ENCODE measurements around the gene RTP4. TPM values are rescaled to one million over a fixed set of nuclear protein-coding genes. Genes with fewer than 3 reads are reported as not detected.
"Not testable (repeated sequence)": the region's sequence is repeated elsewhere in the genome, so short reads cannot be mapped to it uniquely, and the experiment has no call there.

RTP4 gene
- polyA plus RNA-seq, 2 of the 4 experiments (the other 2 are of a cell fraction), result not detected

DNA sequence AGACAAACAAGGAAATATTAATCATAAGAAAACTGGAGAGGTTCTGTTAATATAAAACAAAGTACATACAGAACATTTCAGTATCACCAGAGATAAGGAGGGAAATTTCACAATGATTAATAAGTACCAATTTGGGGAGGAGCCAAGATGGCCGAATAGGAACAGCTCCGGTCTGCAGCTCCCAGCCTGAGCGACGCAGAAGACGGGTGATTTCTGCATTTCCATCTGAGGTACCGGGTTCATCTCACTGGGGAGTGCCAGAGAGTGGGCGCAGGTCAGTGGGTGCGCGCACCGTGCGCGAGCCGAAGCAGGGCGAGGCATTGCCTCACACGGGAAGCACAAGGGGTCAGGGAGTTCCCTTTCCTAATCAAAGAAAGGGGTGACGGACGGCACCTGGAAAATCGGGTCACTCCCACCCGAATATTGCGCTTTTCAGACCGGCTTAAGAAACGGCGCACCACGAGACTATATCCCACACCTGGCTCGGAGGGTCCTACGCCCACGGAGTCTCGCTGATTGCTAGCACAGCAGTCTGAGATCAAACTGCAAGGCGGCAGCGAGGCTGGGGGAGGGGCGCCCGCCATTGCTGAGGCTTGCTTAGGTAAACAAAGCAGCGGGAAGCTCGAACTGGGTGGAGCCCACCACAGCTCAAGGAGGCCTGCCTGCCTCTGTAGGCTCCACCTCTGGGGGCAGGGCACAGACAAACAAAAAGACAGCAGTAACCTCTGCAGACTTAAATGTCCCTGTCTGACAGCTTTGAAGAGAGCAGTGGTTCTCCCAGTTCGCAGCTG, 44.0 kb downstream of the RTP4 start:
- ATAC-seq, result peak in 1 of 2 experiments; percentile 42; a peak in 1 of 6 replicates
- FAIRE-seq, result not testable (repeated sequence)

More for the DNA sequence above, 44.0 kb downstream of the RTP4 start:
- WGBS (ENCODE audit: missing lambda C conversion rate), result 4% methylated on average over 5 of the region's 35 CpGs
- peak overlapping the region; percentile 25 to 57; a peak in 1 of 6 replicates for H3K27ac ChIP-seq
- 0 out of 4 replicates have a peak, but pooled peaks of 1 of the 2 experiments have one; percentile 5 for TF ChIP-seq CEBPB (IDR thresholded peaks at IDR 0.05)
- H3K4me2 ChIP-seq, result peak overlapping the region; percentile 55
- CTCF ChIA-PET, POLR2A ChIA-PET, H3K9me3 ChIP-seq, H3K4me1 ChIP-seq: not testable (repeated sequence)
- H3K4me3 ChIP-seq, result peak overlapping the region; percentile 43
- DNase-seq (ENCODE audit: low read depth in 1 of 2, low spot score in 1 of 2), result peak; percentile 4 to 36

Other genes starting within 250 kb of the RTP4 start
- 54.2 and 55.8 TPM in 2 replicates for gene RPL39L, start 228.9 kb upstream of the RTP4 start, polyA plus RNA-seq (2011; rRNA removed)
- gene RPL39L, start 228.9 kb upstream of the RTP4 start, polyA plus RNA-seq (2017; fragmentation: RNase III; extraction: RNeasy Plus Mini Kit Qiagen cat#74134 plus additional on column Dnase treatment), result 55.0 to 61.1 TPM (median 56.4 TPM) in 3 replicates
- gene RTP1, start 170.9 kb upstream of the RTP4 start, polyA plus RNA-seq (2011; rRNA removed), result not detected in 2 replicates
- not detected in 3 replicates for gene RTP1, start 170.9 kb upstream of the RTP4 start, polyA plus RNA-seq (2017; fragmentation: RNase III; extraction: RNeasy Plus Mini Kit Qiagen cat#74134 plus additional on column Dnase treatment)
- gene MASP1, start 76.6 kb upstream of the RTP4 start, polyA plus RNA-seq (2011; rRNA removed), result 0.11 and 0.18 TPM in 2 replicates
- not detected in 3 replicates for gene MASP1, start 76.6 kb upstream of the RTP4 start, polyA plus RNA-seq (2017; fragmentation: RNase III; extraction: RNeasy Plus Mini Kit Qiagen cat#74134 plus additional on column Dnase treatment)

All from A549 (cell line).